Heart left ventricle (tissue), 13 donors: Measurements from ENCODE around the gene YDJC.

Experiments used
- CTCF ChIP-seq, 12 donors: fragments of 200-600 bp; sonication (generic) in 4 of 12; IDR thresholded peaks; one replicate each; pipeline versions ENCODE4 v1.5.0 to v1.8.0; 2018 to 2022; ENCODE audit warnings: antibody characterized with exemption in 12 of 12, mild to moderate bottlenecking in 5 of 12
- POLR2A ChIP-seq, 2 donors: fragments of 450-650 bp; IDR thresholded peaks; one replicate each; pipeline ENCODE4 v1.6.1; 2017; ENCODE audit warnings: antibody characterized with exemption in 2 of 2, mild to moderate bottlenecking in 2 of 2, moderate library complexity in 2 of 2
- donor health status: ischemic (EF 13 %, LVEDD 7.1; RV severe dilation, severe dysfunction).
- donor health status: DM: no; HTN: yes; CAD: no.
- donor health status: DM: no; HTN: no; CAD: no.
- donor health status: ischemic (EF 25% LVEDD 6.9; RV normal size, moderate dysfunction).
- donor health status: ischemic (EF 25% LVEDD 5.7; RV mildly dilated, moderate dysfunction).
- donor health status: ischemic (EF 35%, LVEDD 5.7; RV mildly dilated, moderate dysfunction).
- donor health status: nonischemic (EF 11% LVEDD 7.7; RV severe dilation, severe dysfunction).
- donor health status: DM: yes; HTN: yes; CAD: no.
- donor health status: PGD.
- donor health status: ischemic (EF 29% LVEDD 5.4; RV normal size, mild dysfunction).
- donor health status: nonischemic (EF 23%, LVEDD 6.1; RV moderate dilation, normal function).

GRCh38 chr22:21666786-21667185 lies 37.0 kb upstream of the YDJC start:
- TF ChIP-seq CTCF (IDR thresholded peaks at IDR 0.05) = no peak
- no peak for TF ChIP-seq POLR2A (IDR thresholded peaks at IDR 0.05)
